ENCODE data around the gene MAD1L1.

The MAD1L1 gene

DNA sequence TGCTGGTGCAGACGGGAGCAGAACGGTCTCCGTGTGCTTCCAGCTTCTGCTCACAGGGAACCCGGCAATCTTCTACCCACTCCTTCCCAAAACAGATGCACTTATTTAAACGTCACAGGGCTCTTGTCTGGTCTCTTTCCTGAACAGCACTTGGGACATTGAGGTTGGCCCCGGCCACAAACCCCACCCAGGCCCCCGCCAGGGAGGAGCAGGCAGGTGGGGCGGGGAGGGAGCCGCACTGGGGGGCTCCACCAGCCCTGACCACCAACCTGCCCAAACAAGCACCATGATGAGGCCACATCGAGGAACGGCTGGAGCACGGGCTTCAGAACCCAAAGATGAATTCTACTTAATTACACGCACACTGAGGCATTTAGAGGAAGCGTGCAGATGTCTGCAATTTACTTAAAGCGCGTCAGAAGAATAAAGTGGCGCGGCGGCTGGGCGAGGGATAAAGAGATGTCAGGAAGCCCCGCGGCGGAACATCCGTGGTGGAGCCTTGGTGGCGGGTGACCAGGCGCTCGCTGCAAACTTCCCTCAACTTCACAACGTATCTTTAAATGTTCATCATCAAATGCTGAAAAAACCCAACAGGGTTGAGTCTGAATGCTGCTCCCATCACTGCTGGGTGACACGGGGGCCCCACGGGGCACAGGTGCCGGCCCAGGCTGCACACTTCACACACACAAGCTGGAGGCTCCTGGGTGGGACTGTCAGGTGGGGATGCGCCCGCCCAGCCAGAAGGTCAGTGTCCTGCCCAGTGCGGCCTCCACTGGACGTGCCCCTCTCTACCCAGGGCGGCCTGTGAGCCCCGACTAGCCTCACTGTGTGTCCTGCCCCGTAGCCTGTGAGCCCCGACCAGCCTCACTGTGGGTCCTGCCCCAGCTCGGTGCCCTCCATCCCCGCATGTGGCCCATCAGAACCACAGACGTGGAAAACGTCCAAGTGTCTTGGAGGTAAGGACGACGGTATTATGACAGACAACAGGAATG, 279.2 kb downstream of the MAD1L1 start:
- no peak for DNase-seq (ENCODE audit: low read depth)

DNA sequence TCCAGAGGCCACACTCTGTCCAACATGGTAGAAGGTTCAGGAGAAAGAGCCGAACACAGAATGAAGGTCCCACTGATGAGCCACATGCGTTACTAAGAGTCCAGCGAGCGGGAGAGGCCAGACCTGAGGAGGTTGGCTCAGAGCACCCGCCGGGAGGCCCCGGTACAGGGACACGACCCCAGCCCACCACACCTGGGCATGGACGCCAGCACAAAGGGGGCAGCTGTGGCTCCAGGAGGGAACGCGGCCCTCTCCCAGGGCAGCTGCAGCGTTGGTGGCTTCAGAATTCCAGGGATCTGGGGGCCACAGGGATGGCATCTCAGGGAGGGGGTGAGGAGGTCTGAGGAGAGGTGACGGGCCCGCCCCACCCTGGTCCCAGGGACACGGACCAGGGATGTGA, 280.0 kb downstream of the MAD1L1 start:
- no peak for DNase-seq (ENCODE audit: low read depth)

DNA sequence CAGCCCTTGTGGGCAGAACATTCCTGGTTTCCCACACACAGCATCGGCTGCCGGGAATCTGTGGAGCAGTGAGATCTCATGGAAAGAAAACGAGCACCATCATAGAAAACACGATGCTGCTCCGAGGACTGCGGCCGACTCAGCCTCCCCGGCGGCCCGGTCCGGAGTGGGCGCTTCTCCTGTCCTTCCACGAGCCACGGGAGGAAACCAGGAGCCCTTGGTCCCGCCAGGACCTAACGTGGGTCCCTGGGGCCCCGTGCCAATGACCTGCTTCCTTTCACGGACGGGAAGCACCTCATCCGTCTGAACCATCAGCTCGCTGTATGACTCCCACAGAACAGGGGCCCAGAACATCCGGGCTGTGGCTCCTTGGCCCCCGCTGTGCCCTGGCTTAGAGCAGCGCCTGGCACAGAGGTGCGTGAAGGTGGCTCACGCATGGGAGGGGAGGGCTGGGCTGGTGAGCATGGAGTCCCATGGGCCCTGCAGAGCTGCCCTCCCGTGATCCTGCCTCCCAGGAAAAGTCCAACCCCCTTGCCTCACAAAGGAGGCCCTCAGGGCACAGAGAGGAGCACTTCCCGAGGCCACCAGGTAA, 280.5 kb downstream of the MAD1L1 start:
- DNase-seq (ENCODE audit: low read depth): no peak

DNA sequence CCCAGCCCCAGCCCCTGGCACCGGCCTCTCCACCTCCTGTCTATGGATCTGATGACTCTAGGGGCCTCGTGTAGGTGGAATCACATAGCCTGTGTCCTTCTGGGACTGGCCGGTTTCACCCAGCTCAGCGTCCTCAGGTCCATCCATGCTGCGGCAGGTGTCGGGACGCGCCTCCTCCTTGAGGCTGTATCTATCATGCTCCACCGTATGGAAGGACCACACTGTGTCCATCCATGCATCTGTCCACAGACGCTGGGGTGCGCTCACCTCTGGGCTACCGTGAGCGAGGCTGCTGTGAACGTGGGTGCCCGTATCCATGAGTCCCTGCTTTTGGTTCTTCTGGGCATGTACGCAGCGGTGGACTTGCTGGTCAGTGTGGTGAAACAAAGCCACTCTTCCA, 281.1 kb downstream of the MAD1L1 start:
- DNase-seq (ENCODE audit: low read depth): no peak

DNA sequence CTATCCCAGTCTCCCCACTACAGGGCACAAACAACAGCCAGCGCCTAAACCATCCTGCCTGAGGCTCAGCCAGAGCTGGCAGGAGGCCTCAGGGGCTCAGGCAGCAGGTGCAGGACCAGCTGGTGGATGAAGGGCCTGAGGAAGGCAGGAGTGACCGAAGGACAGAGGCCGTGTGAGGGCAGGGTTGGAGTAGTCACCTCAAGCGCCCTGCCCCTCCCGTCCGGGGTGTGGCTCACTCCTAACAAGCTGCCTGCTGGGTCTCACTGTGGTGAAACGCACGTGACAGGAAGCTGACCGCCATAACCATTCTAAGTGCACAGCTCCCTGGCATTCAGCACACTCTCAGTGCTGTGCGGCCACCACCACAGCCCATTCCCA, 281.6 kb downstream of the MAD1L1 start:
- DNase-seq (ENCODE audit: low read depth): no peak

DNA sequence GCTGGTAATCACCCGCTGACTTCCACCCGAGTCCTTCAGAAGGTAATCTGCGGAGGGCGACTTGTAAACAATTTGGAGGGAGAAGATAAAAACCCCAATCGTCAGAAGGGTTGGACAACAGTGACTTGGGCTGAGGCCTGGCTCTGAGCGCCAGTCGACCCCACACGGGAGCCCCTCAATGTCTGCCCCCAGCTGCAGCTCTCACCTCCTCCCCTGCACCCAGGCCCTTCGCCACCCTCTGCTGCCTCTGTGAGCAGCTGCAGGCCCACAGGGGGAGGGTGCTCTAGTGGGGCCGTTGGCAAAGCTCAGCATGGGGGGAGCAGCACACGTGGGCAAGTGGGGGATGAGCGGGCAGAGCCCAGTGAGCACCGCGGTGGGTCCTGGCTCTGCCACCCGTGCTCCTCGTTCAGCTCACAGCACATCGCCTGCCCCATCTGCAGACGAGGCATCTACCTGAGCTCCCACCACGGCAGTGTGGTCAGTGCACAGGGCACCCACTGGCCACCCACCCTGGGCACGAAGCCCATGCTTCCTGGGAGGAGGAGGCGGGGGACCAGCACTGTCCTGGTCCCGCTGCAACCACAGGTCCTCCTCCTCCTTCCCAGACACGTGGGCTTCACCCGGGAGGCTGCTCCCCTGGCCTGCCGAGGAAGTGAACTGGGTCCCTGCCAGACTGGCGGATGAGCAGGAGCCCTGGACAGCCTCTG, 282.1 kb downstream of the MAD1L1 start:
- no peak for DNase-seq (ENCODE audit: low read depth)

DNA sequence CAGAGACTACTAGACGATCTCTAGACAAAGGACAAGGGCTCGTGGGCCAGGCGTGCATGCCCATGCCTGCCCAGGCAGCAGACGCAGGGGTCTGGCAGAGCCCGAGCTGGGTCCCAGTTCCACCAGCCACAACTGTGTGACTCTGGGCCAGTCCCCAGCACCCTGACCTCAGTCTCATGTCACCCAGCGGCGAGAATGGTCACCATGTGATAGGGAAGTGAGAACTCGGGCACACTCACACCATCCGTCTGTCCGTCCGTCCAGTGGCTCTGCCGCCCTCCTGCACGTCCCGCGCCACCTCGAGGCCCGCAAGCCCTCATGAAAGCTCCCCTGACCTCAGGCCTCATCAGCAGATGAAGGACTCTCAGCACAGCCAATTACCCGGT, 282.7 kb downstream of the MAD1L1 start:
- DNase-seq (ENCODE audit: low read depth): no peak

DNA sequence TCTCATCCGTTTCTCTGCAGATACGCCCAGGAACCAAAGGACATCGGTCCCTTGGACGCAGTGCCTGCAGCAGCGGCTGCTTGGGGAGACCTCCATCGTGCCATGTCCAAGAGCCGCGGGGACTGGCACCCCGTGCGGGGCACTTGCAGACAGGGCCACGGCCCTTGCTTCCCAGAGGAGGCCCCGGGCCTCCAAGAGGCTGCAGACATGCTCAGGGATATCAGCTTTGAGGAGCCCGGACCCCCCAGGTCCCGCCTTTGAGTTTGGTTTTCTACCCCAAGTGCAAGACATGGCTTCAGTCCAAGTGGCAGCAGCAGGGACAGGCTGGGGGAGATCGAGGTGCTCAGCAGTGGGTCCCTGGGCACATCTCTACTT, 283.1 kb downstream of the MAD1L1 start:
- no peak for DNase-seq (ENCODE audit: low read depth)

DNA sequence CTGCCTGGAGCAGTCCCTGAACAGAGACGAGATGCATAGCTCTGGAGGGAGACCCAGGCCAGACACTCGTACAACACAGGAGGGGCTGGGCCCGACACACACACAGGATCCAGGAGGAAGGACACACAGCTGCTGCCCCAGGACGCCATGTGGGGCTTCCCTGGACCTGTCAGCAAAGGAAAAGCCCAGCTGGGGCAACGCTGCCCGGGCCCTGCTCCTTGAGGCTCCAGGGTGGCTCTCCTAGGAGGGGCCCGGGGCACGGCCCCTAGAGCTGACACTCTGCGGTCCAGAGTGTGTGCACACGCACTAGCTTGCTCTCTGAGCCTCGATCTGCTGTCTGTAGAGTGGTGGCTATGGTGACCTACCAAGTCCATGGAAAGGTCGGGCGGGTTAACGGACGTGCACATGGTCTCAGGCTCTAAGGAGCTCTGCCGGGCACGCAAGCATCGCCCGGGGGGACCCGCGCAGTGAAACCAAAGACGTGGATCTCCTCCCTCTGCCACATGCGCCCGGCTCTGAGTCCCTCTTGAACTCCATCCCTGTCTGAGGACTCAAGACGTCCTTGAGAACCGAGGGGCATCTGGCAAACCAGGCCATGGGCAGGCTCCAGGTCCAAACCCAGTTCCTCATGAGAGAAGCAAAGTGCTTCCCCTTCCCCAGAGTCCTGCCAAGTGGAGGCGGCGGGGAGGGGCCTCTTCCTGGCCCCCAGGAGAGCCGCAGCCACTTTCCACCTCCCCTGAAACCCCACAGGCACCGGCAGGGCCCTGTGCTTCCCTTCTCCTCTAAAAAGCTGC, 283.7 kb downstream of the MAD1L1 start:
- no peak for DNase-seq (ENCODE audit: low read depth)

DNA sequence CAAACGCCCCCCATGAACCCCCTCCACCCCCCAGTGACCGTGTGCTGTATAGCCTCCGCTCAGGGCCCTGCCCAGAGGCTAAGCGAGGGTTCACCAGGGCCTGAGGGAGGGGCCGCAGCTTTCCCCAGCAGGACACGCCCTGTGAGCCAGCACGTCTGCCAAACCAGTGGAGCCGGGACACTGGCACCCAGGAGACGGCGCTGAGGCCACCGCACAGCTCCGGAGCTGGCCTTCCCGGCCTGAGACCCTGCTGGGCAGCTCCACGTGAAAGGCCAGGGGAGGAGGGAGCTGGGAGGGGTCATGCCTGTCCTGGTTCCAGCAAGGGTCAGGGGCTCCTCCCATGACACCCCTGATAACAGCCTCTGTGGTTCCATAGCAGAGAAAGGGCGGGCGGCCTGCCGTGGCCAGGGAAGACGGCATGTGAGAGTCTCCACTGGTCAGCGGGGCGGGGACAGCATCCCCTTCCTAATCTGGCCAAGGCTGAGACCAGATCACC, 284.4 kb downstream of the MAD1L1 start:
- DNase-seq (ENCODE audit: low read depth): no peak

DNA sequence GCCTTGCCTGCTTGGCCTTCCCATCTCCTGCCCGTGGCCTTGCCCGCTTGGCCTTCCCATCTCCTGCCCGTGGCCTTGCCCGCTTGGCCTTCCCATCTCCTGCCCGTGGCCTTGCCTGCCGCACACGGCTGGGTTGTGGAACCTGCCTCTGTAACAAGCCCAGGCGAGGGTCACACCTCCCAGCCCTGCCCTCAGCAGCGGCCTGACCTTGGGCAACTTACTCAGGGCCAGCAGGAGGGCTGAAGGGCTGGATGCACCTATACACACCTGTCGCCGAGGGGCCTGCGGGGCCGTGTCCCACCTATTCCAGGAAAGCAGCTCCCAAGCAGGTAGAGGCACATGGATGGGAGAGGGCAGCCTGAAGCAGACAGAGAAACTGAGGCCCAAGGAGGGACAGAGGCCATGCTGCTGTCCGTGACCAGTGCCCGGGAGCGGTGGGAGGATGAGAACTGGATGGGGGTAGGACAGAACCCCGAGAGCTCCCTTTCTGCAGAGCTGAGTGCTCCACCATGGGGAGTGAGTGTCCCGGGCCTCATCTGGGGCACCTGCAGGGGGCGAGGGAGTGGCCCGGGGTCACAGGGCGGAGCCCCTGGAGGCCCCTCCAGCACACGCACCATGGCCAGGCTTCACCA, 285.0 kb downstream of the MAD1L1 start:
- DNase-seq (ENCODE audit: low read depth): no peak

DNA sequence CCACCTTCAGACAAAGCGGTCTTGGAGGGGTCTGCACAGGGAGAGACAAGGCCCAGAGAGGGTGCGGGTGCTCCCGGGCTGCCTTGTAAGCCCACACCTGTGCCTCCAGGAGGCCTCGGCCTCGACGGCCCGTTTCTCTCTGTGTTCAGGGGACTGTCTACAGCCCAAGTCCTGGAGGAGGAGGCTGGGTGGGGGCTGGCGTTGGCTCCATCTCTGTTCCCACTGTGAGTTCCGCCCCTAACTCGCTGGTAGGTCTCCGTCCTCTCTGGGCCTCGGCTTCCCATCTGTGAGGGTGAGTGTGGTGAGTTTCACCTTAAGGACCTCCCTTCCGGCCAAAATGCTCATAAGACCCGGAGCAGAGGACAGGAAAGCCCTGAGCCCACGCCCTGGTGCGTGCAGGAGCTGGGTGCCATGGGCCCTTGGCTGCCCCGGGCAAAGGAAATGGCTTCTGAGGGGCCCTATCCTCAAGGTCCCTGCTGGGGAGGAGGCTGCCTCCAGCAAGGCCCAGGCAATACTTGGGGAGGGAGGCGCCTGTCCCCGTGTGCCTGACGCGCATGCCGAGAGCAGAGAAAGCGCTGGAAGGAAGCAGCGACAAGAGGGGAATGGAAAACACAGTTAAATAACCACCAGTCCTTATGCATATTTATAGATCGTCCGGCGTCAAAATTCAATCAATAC, 285.8 kb downstream of the MAD1L1 start:
- DNase-seq (ENCODE audit: low read depth): no peak

DNA sequence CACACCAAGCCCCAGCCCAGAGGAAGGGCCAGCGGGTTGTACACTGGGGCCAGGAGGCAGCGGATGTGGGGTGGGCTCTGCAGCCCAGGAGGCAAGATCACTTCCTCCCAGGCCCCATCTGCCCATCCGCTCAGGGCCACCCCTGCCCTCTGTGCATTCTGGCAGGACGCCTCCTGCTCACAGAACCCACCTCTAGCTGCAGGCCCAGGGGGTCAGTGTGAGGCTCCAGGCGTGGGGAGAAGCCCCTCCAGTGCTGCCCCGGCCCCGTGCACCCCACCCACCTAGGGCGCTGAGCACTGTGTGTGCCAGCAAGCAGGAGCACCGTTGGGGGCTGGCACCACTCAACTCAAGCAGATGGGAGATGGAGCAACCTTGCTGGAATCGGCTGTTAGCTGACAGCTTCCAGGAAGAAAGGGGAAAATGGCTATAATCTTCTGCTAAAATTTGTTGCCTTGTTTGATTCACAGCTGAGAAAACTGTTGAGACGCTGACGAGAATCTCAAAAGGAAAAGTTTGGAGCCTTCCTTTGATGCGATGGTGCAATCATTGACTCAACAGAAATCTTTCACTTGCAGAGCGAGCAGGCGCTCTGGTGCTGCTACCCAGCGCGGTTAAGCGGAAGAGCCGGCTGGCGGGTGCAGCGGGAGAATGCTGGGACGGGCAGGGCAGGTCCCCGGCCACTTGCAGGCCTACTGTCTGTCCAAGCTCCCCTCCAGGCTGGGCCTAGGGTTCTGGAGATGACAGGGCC, 286.5 kb downstream of the MAD1L1 start:
- no peak for DNase-seq (ENCODE audit: low read depth)

DNA sequence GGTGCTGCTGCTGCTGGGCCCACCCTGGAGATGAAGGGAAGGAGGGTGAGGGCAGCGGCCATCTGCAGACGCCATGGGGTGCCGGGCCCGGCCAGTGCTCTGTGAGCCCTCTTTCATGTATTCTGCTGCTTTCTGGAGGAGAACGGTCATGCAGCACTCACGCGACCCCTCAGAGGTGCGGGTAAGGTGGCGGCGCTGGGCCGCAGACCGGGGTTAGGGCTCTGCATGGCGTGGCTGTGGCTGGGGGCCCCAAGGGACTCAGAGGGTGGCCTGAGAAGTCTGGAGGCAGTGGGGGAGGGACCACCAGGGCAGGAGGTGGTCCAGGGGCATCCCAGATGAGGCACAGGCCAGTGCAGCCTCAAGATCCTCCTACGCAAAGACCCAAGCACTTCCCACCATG, 287.2 kb downstream of the MAD1L1 start:
- DNase-seq (ENCODE audit: low read depth): no peak

DNA sequence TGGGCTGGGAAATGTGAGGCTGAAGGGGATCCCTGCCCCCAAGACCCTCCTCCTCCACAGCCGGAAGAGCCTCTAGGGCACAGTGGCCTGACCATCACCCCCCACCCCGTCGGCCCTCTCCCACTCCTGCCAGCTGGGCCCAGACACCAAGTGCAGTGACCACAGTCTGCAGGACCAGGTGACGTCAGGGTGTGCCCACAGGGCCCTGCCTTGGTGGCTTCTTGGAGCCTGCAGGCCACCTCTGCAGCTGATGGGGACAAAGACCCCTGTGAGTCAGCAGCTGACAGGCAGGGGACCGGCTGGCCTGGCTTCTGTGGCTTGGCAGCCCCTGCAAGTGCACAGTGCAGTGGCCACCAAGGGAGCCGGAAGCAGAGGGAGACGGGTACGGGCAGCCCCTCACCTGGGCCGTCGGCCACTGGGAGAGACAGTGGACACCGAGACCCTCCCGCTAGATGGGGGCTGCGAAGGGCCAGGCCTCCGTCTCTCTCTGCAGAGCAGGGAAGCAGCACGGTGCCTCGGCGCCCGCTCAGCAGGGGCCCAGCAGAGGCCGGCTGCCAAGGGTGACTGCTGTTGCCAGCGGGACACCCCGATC, 288.0 kb downstream of the MAD1L1 start:
- DNase-seq (ENCODE audit: low read depth): no peak

DNA sequence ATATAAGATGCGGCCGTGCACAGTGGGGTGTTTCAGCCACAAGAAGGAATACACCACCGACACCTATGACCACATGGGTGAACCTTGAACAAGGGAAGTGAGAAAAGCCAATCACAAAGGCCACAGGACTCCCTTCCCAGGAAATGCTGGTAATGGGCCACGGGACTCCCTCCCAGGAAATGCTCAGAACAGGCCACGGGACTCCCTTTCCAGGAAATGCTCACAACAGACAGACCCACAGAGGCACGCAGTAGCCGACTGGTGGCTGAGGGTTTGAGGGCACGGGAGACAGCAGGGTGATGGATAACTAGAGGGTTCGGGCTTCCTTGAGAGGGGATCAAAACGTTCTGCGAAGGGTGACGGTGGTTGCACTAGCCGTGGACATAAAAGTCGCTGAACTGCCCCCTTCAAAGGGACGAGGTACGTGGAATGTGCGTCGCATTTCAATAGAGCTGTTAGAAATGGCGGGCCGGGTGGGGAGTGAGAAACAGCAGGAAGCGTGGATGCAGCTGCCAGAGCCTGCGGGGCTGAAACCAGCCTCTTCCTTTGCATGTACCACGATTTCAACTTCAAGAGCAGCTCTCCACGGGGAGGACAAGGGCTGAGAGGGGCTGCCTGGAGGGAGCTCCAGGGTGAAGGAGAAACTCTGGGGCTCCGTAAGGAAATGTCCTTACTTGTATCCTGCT, 288.7 kb downstream of the MAD1L1 start:
- DNase-seq (ENCODE audit: low read depth): no peak

DNA sequence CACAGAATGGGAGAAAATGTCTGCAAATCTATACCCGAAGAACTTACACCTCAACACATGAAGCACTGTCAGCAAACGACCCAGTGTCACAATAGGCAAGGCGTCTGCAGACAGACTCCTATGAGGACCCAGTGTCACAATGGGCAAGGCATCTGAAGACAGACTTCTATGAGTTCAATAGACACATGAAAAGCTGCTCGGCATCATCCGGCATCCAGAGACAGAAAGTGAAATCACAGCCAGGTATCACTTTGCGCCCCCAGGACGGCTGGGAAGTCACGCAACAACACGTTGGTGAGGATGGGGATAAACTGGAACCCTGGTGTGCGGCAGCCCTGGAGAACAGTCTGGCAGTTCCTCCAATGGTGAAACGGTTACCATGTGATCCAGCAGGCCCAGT, 289.4 kb downstream of the MAD1L1 start:
- no peak for DNase-seq (ENCODE audit: low read depth)

DNA sequence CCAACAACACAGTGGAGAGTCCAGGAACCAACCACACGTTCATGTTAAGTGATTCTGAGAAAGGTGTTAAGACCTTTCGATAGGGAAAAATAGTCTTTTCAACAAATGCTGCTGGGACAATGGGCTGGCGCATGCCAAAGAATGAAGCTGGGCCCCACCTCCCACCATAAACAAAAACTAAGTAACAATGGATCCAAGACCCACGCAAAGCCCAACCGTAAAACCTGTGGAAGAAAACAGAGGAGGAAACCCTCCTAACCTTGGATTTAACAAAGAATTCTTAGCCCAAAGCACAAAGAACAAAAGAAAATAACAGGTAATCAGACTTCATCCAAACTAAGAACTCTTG, 289.8 kb downstream of the MAD1L1 start:
- no peak for DNase-seq (ENCODE audit: low read depth)

DNA sequence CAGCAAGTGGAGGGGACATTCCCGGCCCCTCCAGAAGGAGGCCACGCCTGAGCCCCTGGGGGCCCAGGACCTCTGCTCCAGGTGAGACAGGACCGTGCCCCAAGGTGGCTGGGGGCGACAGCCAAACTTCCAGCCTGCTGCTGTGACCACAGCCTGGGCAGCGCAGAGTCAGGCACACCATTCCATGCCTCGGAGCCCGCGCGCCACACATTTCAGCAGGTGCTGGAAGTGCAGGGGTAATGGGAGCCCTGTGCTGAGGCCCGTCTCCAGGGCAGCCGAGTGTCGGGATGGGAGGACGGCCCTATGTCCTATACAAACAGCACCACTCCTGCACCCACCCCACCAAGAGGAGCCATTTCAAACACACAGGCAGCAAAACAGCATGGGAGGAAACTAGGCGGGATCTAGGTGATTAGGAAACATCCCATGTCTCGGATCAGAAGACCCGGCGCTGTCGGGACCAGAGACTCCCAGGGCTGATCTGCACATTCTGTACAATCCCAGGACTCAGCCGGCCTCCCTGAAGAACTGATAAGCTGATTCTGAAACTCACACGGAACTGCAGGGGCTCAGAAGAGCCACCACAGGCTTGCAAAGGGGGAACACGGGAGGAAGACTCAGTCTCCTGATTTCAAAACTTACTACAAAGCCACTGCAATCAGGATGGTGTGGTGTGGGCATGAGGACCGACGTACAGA, 290.4 kb downstream of the MAD1L1 start:
- no peak for DNase-seq (ENCODE audit: low read depth)
